Mucosa of rectum (tissue), 2 donors: ENCODE data around the gene PPFIA4.

Experiments used
- H3K27ac ChIP-seq, 2 donors: one replicate each; pipeline ENCODE4 v1.7.0; 2013; ENCODE audit warnings: inconsistent platforms in 2 of 2, low read depth in 2 of 2, low read length in 2 of 2
- H3K27me3 ChIP-seq, 2 donors: one replicate each; pipeline ENCODE4 v1.7.0; 2013; ENCODE audit warnings: low read length in 2 of 2; ENCODE audit not compliant: control insufficient read depth in 2 of 2, insufficient read depth in 2 of 2
- H3K36me3 ChIP-seq, 2 donors: one replicate each; pipeline ENCODE4 v1.7.0; 2013; ENCODE audit warnings: low read length in 2 of 2; ENCODE audit not compliant: control insufficient read depth in 2 of 2, insufficient read depth in 2 of 2
- H3K4me1 ChIP-seq, 2 donors: one replicate each; pipeline ENCODE4 v1.7.0; 2013; ENCODE audit warnings: low read length in 2 of 2, mild to moderate bottlenecking in 1 of 2; ENCODE audit not compliant: control insufficient read depth in 2 of 2, insufficient read depth in 2 of 2
- H3K4me3 ChIP-seq, 2 donors: one replicate each; pipeline ENCODE4 v1.7.0; 2013; ENCODE audit warnings: low read length in 2 of 2
- H3K9ac ChIP-seq, 2 donors: one replicate each; pipeline ENCODE4 v1.7.0; 2013; ENCODE audit warnings: low read length in 2 of 2, low read depth in 1 of 2, mild to moderate bottlenecking in 1 of 2
- H3K9me3 ChIP-seq, 2 donors: one replicate each; pipeline ENCODE4 v1.7.0; 2013; ENCODE audit warnings: low read length in 2 of 2; ENCODE audit not compliant: control insufficient read depth in 2 of 2
- donor health status: healthy.
- donor health status: Normal muscosa, but diverticular disease.

Gene PPFIA4

GRCh38 chr1:203116091-203116820 is 90.0 kb downstream of the PPFIA4 start:
- Histone ChIP-seq H3K9ac (no peak overlapping the region), H3K27me3 (peaks cover 10 to 20% of the 10 kb centered on the region in 2 donors), H3K4me1 (no peaks in the 10 kb centered on the region), H3K4me3 (no peak overlapping the region), H3K36me3 (no peaks in the 10 kb centered on the region), H3K9me3 (no peaks in the 10 kb centered on the region), H3K27ac (no peak overlapping the region)

- Histone ChIP-seq H3K36me3 (no peaks in the 10 kb centered on the region), H3K27me3 (peaks cover 9 to 21% of the 10 kb centered on the region in 2 donors), H3K27ac (no peak overlapping the region), H3K4me3 (no peak overlapping the region), H3K4me1 (no peaks in the 10 kb centered on the region), H3K9me3 (no peaks in the 10 kb centered on the region), H3K9ac (no peak overlapping the region)
Observed at GRCh38 chr1:203117611-203118575, 91.6 kb downstream of the PPFIA4 start.

- Histone ChIP-seq H3K9ac (no peak overlapping the region), H3K27me3 (peaks cover 14 to 26% of the 10 kb centered on the region in 2 donors), H3K9me3 (no peaks in the 10 kb centered on the region), H3K36me3 (no peaks in the 10 kb centered on the region), H3K4me3 (no peak overlapping the region), H3K27ac (no peak overlapping the region), H3K4me1 (no peaks in the 10 kb centered on the region)
Observed at GRCh38 chr1:203120325-203121153, 94.2 kb downstream of the PPFIA4 start.

- Histone ChIP-seq H3K36me3 (no peaks in the 10 kb centered on the region), H3K27ac (no peak overlapping the region), H3K9ac (no peak overlapping the region), H3K27me3 (peaks cover 22 to 24% of the 10 kb centered on the region in 2 donors), H3K4me3 (no peak overlapping the region), H3K4me1 (peaks cover 0 to under 1% of the 10 kb centered on the region in 2 donors), H3K9me3 (no peaks in the 10 kb centered on the region)
Observed at GRCh38 chr1:203121186-203122015, 95.1 kb downstream of the PPFIA4 start.

GRCh38 chr1:203122159-203122558 is 95.9 kb downstream of the PPFIA4 start:
- H3K27me3 ChIP-seq: peaks cover 22 to 30% of the 10 kb centered on the region in 2 donors
- no peaks in the 10 kb centered on the region for H3K9me3 ChIP-seq
- no peak overlapping the region for H3K9ac ChIP-seq
- no peak overlapping the region for H3K27ac ChIP-seq
- H3K4me1 ChIP-seq: peaks cover 3% of the 10 kb centered on the region in 2 donors
- no peak overlapping the region for H3K4me3 ChIP-seq
- no peaks in the 10 kb centered on the region for H3K36me3 ChIP-seq

- no peak overlapping the region for H3K27ac ChIP-seq
- no peaks in the 10 kb centered on the region for H3K36me3 ChIP-seq
- peaks cover 10 to 12% of the 10 kb centered on the region in 2 donors for H3K4me1 ChIP-seq
- H3K9ac ChIP-seq: no peak overlapping the region
- H3K4me3 ChIP-seq: no peak overlapping the region
- peaks cover 18 to 32% of the 10 kb centered on the region in 2 donors for H3K27me3 ChIP-seq
- no peaks in the 10 kb centered on the region for H3K9me3 ChIP-seq
Observed at GRCh38 chr1:203124011-203124410, 97.7 kb downstream of the PPFIA4 start.

- peaks cover 10 to 12% of the 10 kb centered on the region in 2 donors for H3K4me1 ChIP-seq
- H3K4me3 ChIP-seq: no peak overlapping the region
- peaks cover 17 to 31% of the 10 kb centered on the region in 2 donors for H3K27me3 ChIP-seq
- no peaks in the 10 kb centered on the region for H3K36me3 ChIP-seq
- no peak overlapping the region for H3K27ac ChIP-seq
- H3K9ac ChIP-seq: no peak overlapping the region
- H3K9me3 ChIP-seq: no peaks in the 10 kb centered on the region
Observed at GRCh38 chr1:203124546-203125317, 98.4 kb downstream of the PPFIA4 start.

- Histone ChIP-seq H3K27me3 (peaks cover 17 to 23% of the 10 kb centered on the region in 2 donors), H3K27ac (no peak overlapping the region), H3K36me3 (no peaks in the 10 kb centered on the region), H3K9ac (no peak overlapping the region), H3K9me3 (no peaks in the 10 kb centered on the region), H3K4me1 (peaks cover 12 to 13% of the 10 kb centered on the region in 2 donors), H3K4me3 (no peak overlapping the region)
Observed at GRCh38 chr1:203126151-203126865, 100.0 kb downstream of the PPFIA4 start.
